RCC 7860 (cell line): ENCODE data around the gene DEDD2.

ENCODE experiments used
- DNase-seq: peaks from one replicate; pipeline ENCODE4 v3.0.0-alpha.2; 2015; ENCODE audit warnings: low spot score
- FAIRE-seq: peaks from 2 replicates; lab custom pipeline; 2012; peaks lifted over from hg19 to GRCh38; lab: Jason Lieb, UNC

The DEDD2 gene

DNA sequence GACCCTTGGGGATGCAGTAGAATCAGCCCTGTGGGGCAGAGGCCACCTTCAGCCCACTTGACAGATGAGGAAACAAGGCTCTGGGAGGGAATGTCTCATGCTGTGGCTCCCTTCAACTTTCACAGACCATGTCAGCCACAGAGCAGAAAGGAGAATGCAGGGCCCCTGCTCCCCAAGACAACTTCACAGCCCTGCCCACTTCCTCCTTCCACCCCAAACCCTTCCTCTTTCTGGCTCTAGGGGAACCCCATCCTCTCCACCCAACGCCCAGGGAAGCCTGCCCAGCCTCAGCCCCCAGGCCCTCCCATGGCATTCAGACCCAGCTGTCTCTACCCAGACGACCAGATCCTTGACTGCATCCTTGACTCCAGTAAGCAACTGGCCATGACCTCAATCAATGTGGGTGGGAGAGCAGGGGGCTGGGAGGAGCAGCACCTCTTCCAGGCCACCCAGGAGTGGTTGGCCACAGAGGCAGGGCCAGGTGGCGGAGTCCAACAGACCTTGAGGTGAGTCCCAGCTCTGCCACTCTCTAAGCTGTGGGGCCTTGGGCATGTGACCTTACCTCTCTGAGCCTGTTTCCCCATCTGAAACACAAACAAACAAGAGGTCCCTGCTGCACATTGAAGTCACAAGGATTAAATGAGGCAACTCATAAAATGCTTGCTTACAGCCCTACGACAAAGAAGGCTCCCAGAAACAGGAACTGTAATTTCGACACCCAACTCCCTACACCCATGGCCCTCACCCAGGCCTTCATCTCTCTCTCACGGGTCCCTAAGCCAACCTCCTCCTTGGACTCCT, 15.8 kb downstream of the DEDD2 start:
- FAIRE-seq (no peak), DNase-seq (no peak)

DNA sequence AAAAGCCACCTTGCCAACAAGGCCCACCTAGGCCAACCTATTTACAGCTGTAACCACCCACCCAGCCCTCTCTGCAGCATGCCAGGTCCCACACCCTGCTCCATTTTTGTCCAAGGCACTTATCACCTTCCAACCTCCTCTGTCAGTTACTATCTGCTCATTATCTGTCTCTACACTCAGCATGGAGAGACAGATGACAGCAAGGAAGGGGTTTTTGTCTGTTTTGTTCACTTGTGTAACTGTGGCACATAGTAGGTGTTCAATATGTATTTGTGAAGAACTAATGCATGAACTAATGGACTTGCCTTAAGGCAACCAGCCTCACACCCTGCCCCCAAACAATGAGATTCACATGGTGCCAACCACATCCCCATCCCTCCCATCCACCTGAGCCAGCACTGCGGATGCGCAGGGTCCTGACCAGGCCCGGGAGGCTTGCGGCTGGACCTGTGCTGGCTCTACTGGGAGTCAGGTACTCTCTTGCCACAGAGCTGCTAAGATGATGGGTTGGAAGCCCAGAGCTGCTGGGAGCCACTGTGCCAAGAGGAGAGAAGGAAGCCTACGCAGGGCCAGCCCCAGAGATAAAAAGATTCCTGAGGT, 17.3 kb downstream of the DEDD2 start:
- FAIRE-seq (no peak), DNase-seq (no peak)

DNA sequence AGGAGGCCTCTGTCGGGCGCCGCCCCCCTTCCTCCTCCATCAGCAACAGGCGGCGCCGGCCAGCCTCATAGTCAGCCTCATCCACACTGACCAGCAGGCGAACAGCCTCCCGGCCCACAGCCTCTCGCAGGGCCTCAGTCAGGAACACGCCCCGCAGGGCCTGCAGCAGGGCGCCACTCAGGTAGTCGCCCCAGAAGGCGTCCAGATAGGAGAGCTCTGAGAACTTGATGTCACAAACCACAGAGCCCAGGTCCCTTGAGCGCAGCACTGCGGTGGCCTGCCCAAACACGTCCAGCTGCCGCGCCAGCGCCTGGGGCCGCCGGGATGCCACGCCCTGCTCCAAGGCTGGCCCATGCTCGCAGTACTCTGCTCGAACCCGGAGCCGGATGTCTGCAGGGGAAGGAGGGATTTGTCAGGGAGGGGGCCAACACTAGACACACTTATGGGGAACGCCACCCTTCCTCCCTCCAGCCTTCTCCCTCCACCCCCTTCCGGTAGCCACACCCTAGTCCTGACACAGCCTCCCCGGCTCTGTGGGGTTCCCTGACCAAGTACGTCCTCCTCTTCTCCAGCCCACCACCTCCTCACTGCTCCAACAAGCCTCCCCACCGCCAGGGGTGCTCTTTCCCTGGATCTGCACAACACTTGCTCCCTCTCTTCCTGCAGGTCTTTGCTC, 17.9 kb downstream of the DEDD2 start:
- FAIRE-seq = no peak

DNA sequence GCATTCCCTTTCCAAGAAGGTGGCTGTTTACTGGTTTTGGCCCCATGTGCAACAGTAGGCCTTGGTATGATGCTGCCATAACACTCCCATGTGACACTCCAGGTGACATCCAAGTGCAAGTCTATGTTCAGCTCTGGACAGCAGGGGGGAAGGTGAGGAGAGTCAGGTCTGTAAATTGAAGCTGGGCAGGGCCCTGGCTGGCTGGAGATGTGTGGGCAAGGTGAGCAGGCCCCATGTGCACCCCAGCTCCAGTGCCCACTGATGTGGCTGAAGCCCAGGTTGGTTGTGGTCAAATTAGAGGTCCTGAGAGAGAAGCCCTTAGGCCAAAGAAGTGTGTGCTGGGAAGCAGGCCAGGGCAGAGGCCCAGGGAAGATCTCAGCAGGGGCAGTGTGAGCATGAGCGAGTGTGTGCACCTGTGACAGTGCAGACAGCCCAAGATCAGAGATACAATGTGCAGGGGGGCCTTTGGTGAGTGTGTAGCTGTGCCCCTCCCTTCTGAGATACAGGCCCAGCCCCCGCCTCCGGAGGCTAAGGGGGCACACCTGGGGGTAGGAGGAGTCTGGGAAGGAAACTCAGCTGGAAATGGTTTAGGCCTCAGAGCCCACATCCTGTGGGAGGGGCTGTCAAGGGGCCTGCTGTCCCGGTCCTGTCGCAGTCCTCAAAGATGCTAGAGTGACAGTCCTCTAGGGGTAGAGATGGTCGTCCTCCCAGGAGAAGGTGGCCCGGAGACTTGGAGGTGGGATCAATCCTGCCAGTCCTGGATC, 18.6 kb downstream of the DEDD2 start:
- DNase-seq (no peak), FAIRE-seq (no peak)

More for the DNA sequence above, 17.9 kb downstream of the DEDD2 start:
- DNase-seq = no peak

DNA sequence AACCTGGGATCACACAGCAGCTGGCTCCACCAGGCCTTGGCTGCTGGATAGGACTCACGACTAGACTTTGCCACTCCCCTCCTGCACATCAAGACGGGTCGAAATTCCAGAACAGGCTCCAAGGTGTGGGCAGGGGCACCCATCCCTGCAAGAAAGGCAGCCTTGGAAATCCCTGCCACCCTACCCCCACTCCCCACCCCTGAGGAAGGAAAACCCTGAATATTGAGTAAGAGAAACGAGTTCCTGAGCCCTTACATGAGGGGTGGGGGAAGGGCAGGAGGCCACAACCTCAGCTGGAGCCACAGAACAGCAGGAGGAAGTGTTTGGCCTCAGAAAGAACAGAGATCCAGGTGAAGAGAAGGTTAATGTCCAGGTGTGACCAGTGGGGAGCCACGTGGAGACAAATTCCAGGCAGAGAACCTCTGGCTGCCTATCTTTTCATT, 20.1 kb downstream of the DEDD2 start:
- FAIRE-seq (no peak), DNase-seq (no peak)

DNA sequence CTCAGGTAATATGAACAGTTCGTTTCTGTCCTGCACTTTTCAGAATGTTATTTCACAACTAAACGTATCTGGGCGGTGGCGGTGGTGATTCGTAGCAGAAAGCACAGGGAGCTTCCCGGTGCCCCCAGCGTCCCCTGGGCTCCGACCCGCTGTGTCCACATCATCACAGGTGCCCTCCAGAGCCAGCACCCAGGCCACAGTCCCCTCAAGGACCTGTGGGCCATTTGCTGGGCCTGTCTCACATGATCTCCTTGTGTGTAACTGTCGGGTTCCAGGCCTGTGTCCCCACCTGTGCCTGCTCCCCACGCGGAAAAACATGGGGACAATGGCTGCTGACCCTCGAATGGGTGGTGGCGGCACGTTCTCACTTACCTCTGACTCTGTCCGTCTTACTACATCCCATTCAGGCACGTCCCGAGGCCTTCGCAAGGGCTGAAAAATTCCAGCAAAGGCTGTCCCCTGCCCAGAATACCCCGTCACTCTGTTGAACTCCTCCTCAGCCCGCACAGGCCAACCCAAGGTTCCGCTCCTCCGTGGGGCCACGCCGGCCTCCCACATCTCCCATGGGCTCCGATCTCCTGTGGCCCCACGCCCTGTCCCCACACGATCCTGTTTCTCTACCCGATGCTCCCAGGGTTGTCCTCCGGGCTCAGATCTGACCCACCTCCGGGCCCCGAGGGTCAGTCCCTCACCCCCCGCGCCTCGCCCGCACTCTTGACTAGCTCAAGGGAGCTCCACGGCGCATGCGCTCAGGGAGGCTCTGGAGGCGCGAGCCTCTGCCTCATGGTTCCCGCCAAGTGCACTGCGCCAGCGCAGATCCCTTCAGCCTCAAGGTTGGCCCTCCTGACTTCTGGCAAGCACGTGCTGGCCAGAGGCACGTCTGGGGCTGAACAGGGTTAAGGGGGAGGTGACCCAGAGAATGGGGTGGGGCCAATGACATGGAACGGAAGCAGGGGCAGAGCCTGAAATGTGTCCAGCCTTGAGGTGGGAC, 21.2 kb downstream of the DEDD2 start:
- FAIRE-seq (no peak), DNase-seq (no peak)

DNA sequence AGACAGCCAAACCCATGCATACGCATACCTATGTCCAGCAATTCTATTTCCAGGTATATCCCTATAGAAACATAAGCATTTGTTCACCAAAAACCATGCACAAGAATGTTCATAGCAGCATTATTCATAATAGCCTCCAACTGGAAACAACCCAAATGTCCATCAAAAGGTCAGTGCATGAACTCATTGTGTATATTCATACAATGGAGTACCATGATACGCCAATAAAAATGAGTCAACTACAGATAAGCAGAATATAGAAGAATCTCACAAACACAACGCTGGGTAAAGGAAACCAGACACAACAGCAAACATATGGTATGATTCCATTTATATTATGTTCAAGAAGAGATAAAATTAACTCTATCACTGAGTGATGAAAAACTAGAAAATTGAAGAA, 23.8 kb downstream of the DEDD2 start:
- DNase-seq (no peak), FAIRE-seq (no peak)

DNA sequence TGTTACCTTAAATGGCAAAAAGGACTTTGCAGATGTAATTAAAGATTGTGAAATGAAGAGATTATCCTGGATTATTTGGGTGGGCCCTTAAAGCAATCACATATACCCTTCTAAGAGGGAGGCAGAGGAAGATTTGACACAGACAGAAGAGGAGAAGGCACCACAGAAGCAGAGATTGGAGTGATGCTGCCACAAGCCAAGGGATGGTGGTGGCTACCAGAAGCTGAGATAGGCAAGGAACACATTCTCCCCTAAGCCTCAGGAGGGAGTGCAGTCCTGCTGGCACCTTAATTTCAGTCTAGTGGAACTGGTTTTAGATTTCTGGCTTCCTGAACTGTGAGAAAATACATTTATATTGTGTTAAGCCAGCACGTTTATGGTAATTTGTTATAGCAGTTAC, 24.2 kb downstream of the DEDD2 start:
- FAIRE-seq = no peak

DNA sequence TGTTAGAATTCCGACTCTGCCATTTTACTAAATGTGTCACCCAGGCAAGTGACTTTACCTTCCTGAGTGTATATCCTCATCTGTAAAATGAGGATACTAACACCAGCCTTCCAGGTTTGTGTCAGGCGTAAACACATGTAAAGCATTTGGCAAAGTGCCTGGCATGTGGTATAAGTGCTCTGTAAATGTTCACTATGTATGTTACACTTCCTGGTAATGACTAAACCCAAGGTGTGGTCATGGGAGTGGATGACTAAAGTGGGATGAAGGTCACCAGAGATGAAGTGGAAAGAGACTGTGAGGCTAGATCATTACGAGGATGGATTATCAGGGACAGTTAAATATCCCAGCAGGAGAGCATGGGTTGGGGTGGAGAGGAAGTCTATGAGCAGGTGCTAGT, 25.6 kb downstream of the DEDD2 start:
- FAIRE-seq = peak; percentile 79

More for the DNA sequence above, 24.2 kb downstream of the DEDD2 start:
- DNase-seq = no peak

DNA sequence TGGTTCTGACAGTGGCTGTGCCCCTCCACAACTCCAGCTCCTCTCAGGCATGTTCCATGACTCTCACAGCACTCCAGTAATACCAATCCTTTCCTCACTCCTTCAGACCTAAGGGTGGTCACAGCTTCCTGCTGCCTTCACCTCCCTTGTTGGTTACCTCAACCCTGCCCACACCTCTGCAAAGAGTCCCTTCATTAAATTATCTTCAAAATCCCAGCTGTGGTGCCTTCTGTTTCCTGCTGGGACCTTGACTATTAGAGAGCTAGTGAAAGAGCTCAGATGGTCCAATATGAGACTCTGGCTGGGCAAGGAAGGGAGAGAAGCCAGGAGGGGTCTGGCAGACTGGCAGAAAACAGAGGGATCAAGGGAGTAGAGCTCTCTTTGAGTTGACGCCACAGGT, 26.1 kb downstream of the DEDD2 start:
- FAIRE-seq = no peak

More for the DNA sequence above, 25.6 kb downstream of the DEDD2 start:
- peak; percentile 77 for DNase-seq

DNA sequence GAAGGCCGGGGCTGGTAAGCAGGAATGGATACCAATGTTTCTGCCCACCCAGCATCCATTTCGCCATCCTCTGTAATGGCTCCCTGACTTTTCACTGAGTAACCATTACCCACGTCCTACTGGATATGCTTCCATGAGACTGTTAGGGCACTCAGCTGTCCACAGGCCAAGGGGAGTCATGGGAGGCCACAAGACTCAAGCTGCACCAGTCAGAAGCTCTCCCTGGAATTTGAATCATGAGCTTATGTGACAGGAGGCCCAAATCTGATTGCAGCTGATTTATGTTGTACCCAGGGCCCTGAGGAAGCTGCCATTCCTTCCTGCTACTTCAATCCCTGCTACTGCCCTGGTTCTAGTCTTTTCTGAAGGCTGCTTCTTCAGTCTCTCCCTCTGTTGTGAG, 28.3 kb downstream of the DEDD2 start:
- no peak for FAIRE-seq

More for the DNA sequence above, 26.1 kb downstream of the DEDD2 start:
- DNase-seq = no peak

DNA sequence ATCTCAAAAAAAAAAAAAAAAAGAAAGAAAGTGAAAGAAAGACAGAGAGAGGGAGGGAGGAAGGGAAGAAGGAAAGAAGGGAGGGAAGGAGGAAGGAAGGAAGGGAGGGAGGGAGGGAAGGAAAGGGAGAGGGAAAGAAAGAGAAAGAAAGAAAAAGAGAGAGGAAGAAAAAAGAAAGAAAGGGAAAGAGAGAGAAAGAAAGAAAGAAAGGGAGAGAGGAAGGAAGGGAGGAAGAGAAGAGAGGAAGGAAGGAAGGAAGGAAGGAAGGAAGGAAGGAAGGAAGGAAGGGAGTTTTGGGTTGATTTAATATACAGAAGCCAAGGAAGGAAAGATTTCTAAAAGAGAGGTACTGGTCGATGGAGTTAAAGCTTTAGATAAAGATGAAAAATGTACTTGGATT, 28.8 kb downstream of the DEDD2 start:
- DNase-seq (no peak), FAIRE-seq (no peak)

More for the DNA sequence above, 28.3 kb downstream of the DEDD2 start:
- no peak for DNase-seq

DNA sequence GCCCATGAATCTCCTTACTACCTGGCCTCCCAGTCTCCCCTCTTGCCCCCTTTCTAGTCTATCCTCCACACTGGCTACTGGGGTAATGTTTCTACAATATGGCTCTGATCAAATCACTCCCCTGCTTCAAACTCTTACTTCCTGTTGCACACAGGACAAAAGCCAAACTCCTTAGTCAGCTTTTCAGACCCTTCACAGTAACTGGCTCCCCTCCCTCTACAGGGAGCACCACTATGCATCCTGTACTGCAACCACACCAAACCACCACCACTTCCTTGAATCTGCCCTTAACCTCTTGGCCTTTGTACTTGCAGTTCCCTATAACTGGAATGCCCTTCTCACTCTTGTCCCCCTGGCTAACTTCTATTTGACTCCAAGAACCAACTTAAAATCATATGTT, 32.2 kb downstream of the DEDD2 start:
- FAIRE-seq (no peak), DNase-seq (no peak)

DNA sequence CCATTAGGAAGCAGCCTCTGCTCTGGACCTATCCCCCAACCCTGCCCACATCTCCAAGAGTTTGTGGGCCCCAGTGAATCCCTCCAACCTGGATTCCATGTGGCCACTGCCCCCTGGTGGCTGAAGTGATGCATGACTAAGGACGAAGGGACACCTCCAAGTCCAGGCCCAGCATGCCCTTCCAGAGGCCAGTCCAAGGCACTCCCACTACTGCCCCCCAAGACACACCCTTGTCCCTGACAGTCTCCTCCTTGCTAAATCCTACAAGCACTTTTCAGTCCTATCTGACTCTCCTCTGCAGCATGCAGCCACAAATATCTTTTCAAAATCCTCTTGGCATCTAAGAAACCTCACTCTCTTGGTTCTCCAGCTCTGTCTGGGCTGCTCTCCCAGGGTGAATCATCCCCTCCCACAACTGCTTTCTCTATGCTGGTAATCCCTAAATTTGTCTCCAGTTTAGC, 33.0 kb downstream of the DEDD2 start:
- DNase-seq = peak; percentile 13
- no peak for FAIRE-seq

DNA sequence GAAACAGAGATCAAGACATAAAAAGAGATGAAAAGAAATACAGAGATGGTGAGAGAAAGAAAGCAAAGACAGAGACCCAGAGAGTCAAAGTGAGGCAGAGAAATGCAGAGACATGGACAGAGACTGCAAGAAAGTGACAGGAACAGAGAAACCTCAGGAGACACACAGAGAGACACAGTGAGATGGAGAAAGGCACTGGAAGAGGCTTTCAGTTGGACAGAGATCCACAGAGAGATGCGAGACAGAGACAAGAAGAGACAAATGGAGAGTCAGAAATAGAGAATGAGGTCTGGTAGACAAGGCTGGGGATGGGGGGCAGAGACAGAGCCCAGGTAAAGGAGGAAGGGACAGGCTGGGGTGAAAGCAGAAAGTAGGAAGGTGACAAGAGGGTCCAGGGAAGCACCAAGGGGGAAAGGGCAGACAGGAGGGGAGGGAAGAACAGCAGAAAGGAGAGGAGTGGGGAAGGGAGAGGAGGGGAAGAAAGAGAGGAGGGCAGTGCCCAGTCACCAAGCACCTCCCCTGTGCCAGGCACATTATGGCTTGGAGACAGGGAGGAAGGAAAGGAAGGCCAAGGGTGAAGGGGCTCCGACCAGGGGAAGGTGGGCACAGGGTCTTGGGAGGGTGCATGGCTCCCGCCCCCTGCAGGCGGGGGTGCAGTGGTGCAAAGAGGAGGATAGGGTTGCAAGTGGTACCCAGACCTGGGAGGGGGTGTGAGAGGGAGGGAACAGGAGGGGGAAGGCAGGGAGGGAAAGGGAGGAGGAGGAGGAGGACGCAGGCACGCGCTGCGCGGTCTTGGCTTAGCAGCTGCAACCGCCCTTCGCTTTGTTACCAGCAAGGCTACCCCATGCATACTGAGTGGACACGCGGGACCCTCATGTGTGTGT, 38.4 kb downstream of the DEDD2 start:
- DNase-seq (no peak), FAIRE-seq (no peak)

DNA sequence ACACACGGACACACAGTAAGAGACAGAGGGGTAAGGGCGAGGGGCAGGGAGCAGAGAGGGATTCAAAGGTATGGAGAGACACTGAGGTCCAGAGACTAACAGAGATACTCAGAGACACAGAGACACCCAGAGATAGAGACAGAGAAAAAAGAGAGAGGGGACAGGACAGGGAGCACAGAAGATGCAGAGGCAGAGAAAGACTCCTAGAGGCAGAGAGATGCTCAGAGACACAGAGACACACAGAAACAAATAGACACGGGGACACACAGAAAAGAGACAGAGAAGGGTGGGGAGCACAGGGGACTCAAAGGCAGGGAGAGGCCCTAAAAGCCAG, 39.8 kb downstream of the DEDD2 start:
- DNase-seq (no peak), FAIRE-seq (no peak)

DNA sequence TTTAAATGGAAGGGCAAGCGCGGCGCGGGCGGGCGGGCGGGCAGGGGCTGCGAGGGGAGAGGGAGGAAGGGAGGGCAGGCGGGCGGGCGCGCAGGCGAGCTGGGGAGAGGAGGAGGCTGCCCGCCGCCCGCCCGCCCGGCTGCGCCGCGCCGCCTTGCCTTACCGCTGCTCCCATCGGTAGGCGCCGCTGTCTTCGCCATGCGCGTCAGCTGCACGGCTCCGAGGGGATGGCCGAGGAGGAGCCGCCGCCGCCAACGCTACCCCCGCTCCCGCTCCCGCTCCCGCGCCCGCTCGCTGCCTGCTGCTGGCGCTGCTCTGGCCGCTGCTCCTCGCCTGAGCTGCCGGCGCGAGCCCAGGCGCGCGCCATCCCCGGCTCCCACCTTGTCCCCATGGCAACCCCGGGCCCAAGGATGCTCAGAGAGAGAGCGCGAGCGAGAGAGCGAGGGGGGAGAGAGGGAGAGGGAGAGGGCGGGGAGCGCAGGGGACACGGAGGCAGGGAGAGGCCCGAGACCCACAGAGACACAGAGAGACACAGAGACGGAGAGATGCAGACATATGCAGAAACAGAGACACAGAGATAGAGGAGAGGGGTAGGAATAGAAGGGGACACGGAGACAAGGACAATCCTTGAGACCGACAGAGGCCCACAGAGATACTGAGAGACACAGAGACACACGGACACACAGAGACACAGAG, 40.3 kb downstream of the DEDD2 start:
- DNase-seq (no peak), FAIRE-seq (no peak)

DNA sequence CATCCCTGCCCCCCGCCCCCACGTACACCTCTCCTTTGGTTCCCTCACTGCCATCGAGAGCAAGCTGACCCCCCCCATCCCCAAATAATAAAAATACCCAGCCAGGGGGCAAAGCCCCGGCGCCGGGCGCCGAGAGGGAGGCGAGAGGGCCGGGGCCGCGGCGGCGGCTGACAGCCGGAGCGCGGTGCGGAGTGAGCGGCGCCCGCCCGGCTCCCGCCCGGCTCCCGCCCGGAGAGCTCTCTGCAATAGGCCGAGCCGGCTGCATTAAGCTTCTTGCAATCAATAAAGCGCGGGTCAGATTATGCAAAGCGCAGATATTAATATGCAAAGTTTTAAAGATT, 40.9 kb downstream of the DEDD2 start:
- no peak for FAIRE-seq
- DNase-seq = no peak
